Measurements from ENCODE around the gene MCUR1. TPM values are rescaled to one million over a fixed set of nuclear protein-coding genes. Genes with fewer than 3 reads are reported as not detected.

MCUR1 gene
- polyA plus RNA-seq, 3 donors, result 2.4 to 7.8 (median 5.2) TPM

GRCh38 chr6:13769034-13769654 is 45.2 kb downstream of the MCUR1 start:
- peaks cover 2 to 6% (median 3%) of the 10 kb centered on the region in 3 donors for H3K27me3 Mint-ChIP-seq (ENCODE audit: low read depth in 3 of 3)
- H3K4me3 Mint-ChIP-seq, result peak overlapping the region in 1 of 2 donors; percentile 20

GRCh38 chr6:13767121-13767808 is 47.1 kb downstream of the MCUR1 start:
- Mint-ChIP-seq H3K9me3 (peaks cover 0 to 7% (median 3%) of the 10 kb centered on the region in 7 donors), H3K36me3 (no peaks in the 10 kb centered on the region), H3K4me1 (peaks cover 40% of the 10 kb centered on the region), H3K27me3 (ENCODE audit: low read depth in 3 of 3) (peaks cover 2 to 6% (median 5%) of the 10 kb centered on the region in 3 donors), H3K4me3 (peak overlapping the region; percentile 63 to 85), H3K27ac (no peak overlapping the region)
- peak in 1 of 3 donors; percentile 17 for DNase-seq
- Histone ChIP-seq H3K27ac (ENCODE audit: low read depth in 1 of 2, low read length in 2 of 2) (no peak overlapping the region), H3K9ac (ENCODE audit: insufficient read depth, low read length, poor library complexity, severe bottlenecking) (peak overlapping the region; percentile 28), H3K4me3 (replicated peaks in 1 of 3; ENCODE audit: low read depth in 2 of 3, low read length in 3 of 3) (peak overlapping the region in 2 of 3 experiments; percentile 2 to 61), H3K4me2 (replicated peaks; ENCODE audit: extremely low read depth, low read length, poor library complexity, severe bottlenecking) (peak overlapping the region; percentile 72), H2AFZ (ENCODE audit: insufficient read depth, low read depth, low read length, poor library complexity, severe bottlenecking) (peak overlapping the region; percentile 75), H3K36me3 (replicated peaks in 1 of 2; ENCODE audit: control insufficient read depth in 1 of 2, insufficient read depth in 2 of 2, low read length in 2 of 2) (no peaks in the 10 kb centered on the region), H3K4me1 (ENCODE audit: control insufficient read depth in 1 of 2, insufficient read depth in 2 of 2, low read length in 2 of 2) (peaks cover 26 to 33% of the 10 kb centered on the region in 2 donors), H3K9me3 (replicated peaks in 1 of 2; ENCODE audit: control insufficient read depth in 1 of 2, insufficient read depth in 1 of 2, low read length in 2 of 2) (peaks cover 0 to 15% of the 10 kb centered on the region in 2 donors), H3K27me3 (ENCODE audit: control insufficient read depth in 2 of 2, insufficient read depth in 2 of 2, low read length in 2 of 2) (no peaks in the 10 kb centered on the region), H3K79me2 (ENCODE audit: insufficient read depth, low read length) (no peaks in the 10 kb centered on the region), H4K20me1 (ENCODE audit: insufficient read depth, low read length) (no peaks in the 10 kb centered on the region)
- intact Hi-C loops (cut with micrococcal nuclease), result no loop called here
- TF ChIP-seq, protein P1, sequence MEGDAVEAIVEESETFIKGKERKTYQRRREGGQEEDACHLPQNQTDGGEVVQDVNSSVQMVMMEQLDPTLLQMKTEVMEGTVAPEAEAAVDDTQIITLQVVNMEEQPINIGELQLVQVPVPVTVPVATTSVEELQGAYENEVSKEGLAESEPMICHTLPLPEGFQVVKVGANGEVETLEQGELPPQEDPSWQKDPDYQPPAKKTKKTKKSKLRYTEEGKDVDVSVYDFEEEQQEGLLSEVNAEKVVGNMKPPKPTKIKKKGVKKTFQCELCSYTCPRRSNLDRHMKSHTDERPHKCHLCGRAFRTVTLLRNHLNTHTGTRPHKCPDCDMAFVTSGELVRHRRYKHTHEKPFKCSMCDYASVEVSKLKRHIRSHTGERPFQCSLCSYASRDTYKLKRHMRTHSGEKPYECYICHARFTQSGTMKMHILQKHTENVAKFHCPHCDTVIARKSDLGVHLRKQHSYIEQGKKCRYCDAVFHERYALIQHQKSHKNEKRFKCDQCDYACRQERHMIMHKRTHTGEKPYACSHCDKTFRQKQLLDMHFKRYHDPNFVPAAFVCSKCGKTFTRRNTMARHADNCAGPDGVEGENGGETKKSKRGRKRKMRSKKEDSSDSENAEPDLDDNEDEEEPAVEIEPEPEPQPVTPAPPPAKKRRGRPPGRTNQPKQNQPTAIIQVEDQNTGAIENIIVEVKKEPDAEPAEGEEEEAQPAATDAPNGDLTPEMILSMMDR (IDR thresholded peaks at IDR 0.05), result no peak
- WGBS (ENCODE audit: insufficient coverage), result 4% methylated on average over 10 of the region's 19 CpGs

More at GRCh38 chr6:13769034-13769654, 45.2 kb downstream of the MCUR1 start:
- no peak for DNase-seq
- Histone ChIP-seq H3K9ac (ENCODE audit: insufficient read depth, low read length, poor library complexity, severe bottlenecking) (no peak overlapping the region), H3K27me3 (ENCODE audit: control insufficient read depth in 2 of 2, insufficient read depth in 2 of 2, low read length in 2 of 2) (no peaks in the 10 kb centered on the region), H3K4me3 (replicated peaks in 1 of 3; ENCODE audit: low read depth in 2 of 3, low read length in 3 of 3) (no peak overlapping the region), H3K4me2 (replicated peaks; ENCODE audit: extremely low read depth, low read length, poor library complexity, severe bottlenecking) (no peak overlapping the region), H3K4me1 (ENCODE audit: control insufficient read depth in 1 of 2, insufficient read depth in 2 of 2, low read length in 2 of 2) (peaks cover 16 to 18% of the 10 kb centered on the region in 2 donors), H2AFZ (ENCODE audit: insufficient read depth, low read depth, low read length, poor library complexity, severe bottlenecking) (no peak overlapping the region), H3K27ac (ENCODE audit: low read depth in 1 of 2, low read length in 2 of 2) (no peak overlapping the region), H3K9me3 (replicated peaks in 1 of 2; ENCODE audit: control insufficient read depth in 1 of 2, insufficient read depth in 1 of 2, low read length in 2 of 2) (peaks cover 0 to 11% of the 10 kb centered on the region in 2 donors), H3K79me2 (ENCODE audit: insufficient read depth, low read length) (no peaks in the 10 kb centered on the region), H4K20me1 (ENCODE audit: insufficient read depth, low read length) (no peaks in the 10 kb centered on the region), H3K36me3 (replicated peaks in 1 of 2; ENCODE audit: control insufficient read depth in 1 of 2, insufficient read depth in 2 of 2, low read length in 2 of 2) (no peaks in the 10 kb centered on the region)
- no peaks in the 10 kb centered on the region for H3K36me3 Mint-ChIP-seq
- peaks cover 0 to 13% (median 1%) of the 10 kb centered on the region in 7 donors for H3K9me3 Mint-ChIP-seq
- TF ChIP-seq, protein P1 (IDR thresholded peaks at IDR 0.05), result no peak
- WGBS (ENCODE audit: insufficient coverage), result 97% methylated on average over 41 of the region's 47 CpGs
- H3K27ac Mint-ChIP-seq, result no peak overlapping the region
- intact Hi-C loops (cut with micrococcal nuclease), result no loop called here
- peaks cover 24% of the 10 kb centered on the region for H3K4me1 Mint-ChIP-seq

Measured in CD14-positive monocyte (primary cell).